Measurements from ENCODE around the gene DMC1.

- TF ChIP-seq CTCF (IDR thresholded peaks at IDR 0.05 in 2 of 3, conservative IDR thresholded peaks at IDR 0.05 in 1 of 3; ENCODE audit: control insufficient read depth in 2 of 3, extremely low read depth in 1 of 3, insufficient read depth in 1 of 3, low read depth in 3 of 3, low read length in 3 of 3) = no peak
- TF ChIP-seq POLR2AphosphoS5 (IDR thresholded peaks at IDR 0.05; ENCODE audit: low read length) = no peak; the same call in 1 of the 2 replicates
- no peak for TF ChIP-seq GATAD2B (conservative IDR thresholded peaks at IDR 0.05; ENCODE audit: low read depth)
These were observed 79.5 kb downstream of the DMC1 start for GRCh38 chr22:38490475-38490874.

All from GM12878 (cell line).